HL-60 (cell line): Measurements from ENCODE around the gene RCAN1.

Experiments
- GABPA ChIP-seq: IDR thresholded peaks from 2 replicates; pipeline ENCODE4 v1.6.1; 2012; ENCODE audit warnings: low read depth
- POLR2AphosphoS5 ChIP-seq: IDR thresholded peaks from 2 replicates; pipeline ENCODE4 v1.6.1; 2012; ENCODE audit warnings: low read depth
- TF ChIP-seq, protein P1 (sequence below): IDR thresholded peaks from one replicate; pipeline ENCODE4 v1.5.1; 2011; ENCODE audit warnings: low read length, control low read depth, inconsistent platforms; ENCODE audit not compliant: insufficient read depth
- TF ChIP-seq, protein P2 (sequence below): IDR thresholded peaks from 2 replicates; pipeline ENCODE4 v1.6.1; 2012; ENCODE audit warnings: low read depth; ENCODE audit not compliant: insufficient replicate concordance

DNA sequence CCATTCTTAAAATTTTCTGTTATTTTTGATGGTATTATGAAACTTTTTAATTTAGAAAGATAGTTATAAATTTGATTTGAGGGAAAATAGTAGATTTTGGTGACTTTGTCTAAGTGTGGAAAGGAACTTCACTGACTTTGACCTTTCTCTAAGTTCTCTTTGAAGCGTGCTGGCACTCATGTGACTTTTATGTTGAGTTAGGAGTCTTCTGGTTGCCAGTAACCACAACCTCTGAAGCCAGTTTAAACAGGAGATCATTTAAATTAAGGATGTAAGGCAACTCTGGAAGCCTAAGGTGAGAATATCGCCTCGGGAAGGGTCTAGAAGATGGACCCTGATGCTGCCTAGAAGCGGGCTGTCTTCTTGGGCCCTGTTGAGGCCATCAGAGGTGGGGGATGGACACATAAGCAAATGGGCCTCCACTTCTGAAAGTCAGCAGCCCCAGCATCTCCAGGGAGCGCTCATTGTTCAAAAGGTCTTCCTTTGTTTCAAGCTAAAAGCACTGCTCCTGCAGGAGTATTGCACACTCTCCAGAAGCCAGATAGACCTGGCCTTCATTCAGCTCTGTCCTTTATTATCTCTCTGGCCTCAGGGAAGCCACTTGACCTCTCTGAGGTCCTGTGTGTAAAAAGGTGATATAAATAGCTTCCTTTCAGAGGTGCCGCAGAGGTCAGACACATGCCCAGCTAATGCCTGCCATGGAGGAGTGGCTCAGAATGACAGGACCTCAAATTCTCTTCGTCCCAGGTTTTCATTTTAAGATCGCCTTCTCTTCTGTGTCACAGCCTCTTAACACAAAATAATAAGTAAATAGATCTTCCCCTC, 5.1 kb upstream of the RCAN1 start:
- TF ChIP-seq, protein P1, sequence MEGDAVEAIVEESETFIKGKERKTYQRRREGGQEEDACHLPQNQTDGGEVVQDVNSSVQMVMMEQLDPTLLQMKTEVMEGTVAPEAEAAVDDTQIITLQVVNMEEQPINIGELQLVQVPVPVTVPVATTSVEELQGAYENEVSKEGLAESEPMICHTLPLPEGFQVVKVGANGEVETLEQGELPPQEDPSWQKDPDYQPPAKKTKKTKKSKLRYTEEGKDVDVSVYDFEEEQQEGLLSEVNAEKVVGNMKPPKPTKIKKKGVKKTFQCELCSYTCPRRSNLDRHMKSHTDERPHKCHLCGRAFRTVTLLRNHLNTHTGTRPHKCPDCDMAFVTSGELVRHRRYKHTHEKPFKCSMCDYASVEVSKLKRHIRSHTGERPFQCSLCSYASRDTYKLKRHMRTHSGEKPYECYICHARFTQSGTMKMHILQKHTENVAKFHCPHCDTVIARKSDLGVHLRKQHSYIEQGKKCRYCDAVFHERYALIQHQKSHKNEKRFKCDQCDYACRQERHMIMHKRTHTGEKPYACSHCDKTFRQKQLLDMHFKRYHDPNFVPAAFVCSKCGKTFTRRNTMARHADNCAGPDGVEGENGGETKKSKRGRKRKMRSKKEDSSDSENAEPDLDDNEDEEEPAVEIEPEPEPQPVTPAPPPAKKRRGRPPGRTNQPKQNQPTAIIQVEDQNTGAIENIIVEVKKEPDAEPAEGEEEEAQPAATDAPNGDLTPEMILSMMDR = no peak
- TF ChIP-seq POLR2AphosphoS5 = no peak
- TF ChIP-seq, protein P2, sequence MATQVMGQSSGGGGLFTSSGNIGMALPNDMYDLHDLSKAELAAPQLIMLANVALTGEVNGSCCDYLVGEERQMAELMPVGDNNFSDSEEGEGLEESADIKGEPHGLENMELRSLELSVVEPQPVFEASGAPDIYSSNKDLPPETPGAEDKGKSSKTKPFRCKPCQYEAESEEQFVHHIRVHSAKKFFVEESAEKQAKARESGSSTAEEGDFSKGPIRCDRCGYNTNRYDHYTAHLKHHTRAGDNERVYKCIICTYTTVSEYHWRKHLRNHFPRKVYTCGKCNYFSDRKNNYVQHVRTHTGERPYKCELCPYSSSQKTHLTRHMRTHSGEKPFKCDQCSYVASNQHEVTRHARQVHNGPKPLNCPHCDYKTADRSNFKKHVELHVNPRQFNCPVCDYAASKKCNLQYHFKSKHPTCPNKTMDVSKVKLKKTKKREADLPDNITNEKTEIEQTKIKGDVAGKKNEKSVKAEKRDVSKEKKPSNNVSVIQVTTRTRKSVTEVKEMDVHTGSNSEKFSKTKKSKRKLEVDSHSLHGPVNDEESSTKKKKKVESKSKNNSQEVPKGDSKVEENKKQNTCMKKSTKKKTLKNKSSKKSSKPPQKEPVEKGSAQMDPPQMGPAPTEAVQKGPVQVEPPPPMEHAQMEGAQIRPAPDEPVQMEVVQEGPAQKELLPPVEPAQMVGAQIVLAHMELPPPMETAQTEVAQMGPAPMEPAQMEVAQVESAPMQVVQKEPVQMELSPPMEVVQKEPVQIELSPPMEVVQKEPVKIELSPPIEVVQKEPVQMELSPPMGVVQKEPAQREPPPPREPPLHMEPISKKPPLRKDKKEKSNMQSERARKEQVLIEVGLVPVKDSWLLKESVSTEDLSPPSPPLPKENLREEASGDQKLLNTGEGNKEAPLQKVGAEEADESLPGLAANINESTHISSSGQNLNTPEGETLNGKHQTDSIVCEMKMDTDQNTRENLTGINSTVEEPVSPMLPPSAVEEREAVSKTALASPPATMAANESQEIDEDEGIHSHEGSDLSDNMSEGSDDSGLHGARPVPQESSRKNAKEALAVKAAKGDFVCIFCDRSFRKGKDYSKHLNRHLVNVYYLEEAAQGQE = no peak
- no peak for TF ChIP-seq GABPA
